ENCODE measurements around the gene STMP1. TPM values are rescaled to one million over a fixed set of nuclear protein-coding genes. Genes with fewer than 3 reads are reported as not detected.

The STMP1 gene
- total and polyA plus RNA-seq, 2 of the 13 experiments (the other 11 are each of a cell fraction or from before 2014, with no cell fraction given) = 7.2 to 16.2 TPM

GRCh38 chr7:135718794-135719437, 56.6 kb downstream of the STMP1 start (continued):
- TF ChIP-seq AHDC1 (CRISPR knock-in tag; IDR thresholded peaks at IDR 0.05; ENCODE audit: borderline replicate concordance) = no peak
- TF ChIP-seq ZNF30 (CRISPR knock-in tag; IDR thresholded peaks at IDR 0.05) = no peak
- peak; percentile 81 for TF ChIP-seq CREB1 (IDR thresholded peaks at IDR 0.05)
- TF ChIP-seq CREB1 (CRISPR knock-in tag; IDR thresholded peaks at IDR 0.05) = no peak
- no peak for TF ChIP-seq ZNF232 (CRISPR knock-in tag; IDR thresholded peaks at IDR 0.05; ENCODE audit: borderline replicate concordance)

DNA sequence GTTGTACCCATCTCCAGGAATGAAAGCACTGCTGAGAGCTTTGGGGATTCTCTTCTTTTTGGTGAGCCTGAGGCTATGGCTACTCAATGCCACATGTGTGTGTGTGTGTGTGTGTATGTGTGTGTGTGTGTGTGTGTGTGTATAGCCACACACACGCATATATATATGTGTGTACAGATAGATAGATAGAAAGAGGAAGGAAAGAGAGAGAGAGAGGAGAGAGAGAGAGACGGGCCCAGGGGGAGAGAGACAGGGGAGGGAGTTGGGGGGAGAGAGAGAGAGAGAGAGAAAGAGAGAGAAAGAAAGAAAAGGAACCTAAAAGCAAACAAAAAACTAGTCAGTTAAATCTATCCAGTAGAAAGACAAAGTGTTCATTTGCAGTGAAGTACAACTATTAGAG, 57.4 kb downstream of the STMP1 start:
- FAIRE-seq = no peak
- no peak for TF ChIP-seq SAFB2 (CRISPR knock-in tag; IDR thresholded peaks at IDR 0.05; ENCODE audit: borderline replicate concordance, low read depth)
- no peak for TF ChIP-seq CC2D1A (CRISPR knock-in tag; IDR thresholded peaks at IDR 0.05)
- TF ChIP-seq SNRNP70 (IDR thresholded peaks at IDR 0.05; ENCODE audit: low read depth, low read length) = no peak
- no peak for TF ChIP-seq XRCC5 (optimal IDR thresholded peaks at IDR 0.05; ENCODE audit: low read length)
- TF ChIP-seq ZNF142 (CRISPR knock-in tag; IDR thresholded peaks at IDR 0.05) = no peak
- no peak for TF ChIP-seq MZF1 (CRISPR knock-in tag; IDR thresholded peaks at IDR 0.05; ENCODE audit: borderline replicate concordance)
- H3K36me3 ChIP-seq (replicated peaks in 1 of 2; ENCODE audit: control insufficient read depth in 1 of 2, insufficient read depth in 2 of 2, low read length in 2 of 2) = no peaks in the 10 kb centered on the region
- peaks cover 4% of the 10 kb centered on the region; the same call in 1 of the 2 replicates for H3K4me1 ChIP-seq (ENCODE audit: insufficient read depth, low read length)
- no peak overlapping the region for H2AFZ ChIP-seq (ENCODE audit: low read length)
- ChIA-PET CTCF (ENCODE audit: low intra/inter-chr PET ratio, low total read pairs) (no interaction called here), POLR2A (no interaction called here)
- no peak for ATAC-seq
- no peak for DNase-seq (ENCODE audit: low spot score)
- no peak overlapping the region for H3K4me3 ChIP-seq (replicated peaks in 1 of 3; ENCODE audit: insufficient read depth in 1 of 3, low read depth in 2 of 3, low read length in 3 of 3)
- H3K4me2 ChIP-seq (ENCODE audit: low read depth, low read length) = no peak overlapping the region
- no peaks in the 10 kb centered on the region for H3K79me2 ChIP-seq (ENCODE audit: insufficient read depth, low read length)
- no peak overlapping the region for H3K27ac ChIP-seq (ENCODE audit: extremely low read length, insufficient read depth, low read length)
- no peak overlapping the region for H3K9ac ChIP-seq (ENCODE audit: insufficient read depth, low read depth, low read length)
- peaks cover 3 to 31% of the 10 kb centered on the region in 2 experiments; a peak in 2 of 5 replicates for H3K27me3 ChIP-seq (ENCODE audit: control insufficient read depth in 1 of 2, insufficient read depth in 2 of 2, low read length in 2 of 2)
- WGBS (ENCODE audit: low lambda C conversion rate) = 3% methylated on average over 2 of the region's 2 CpGs
- H4K20me1 ChIP-seq (ENCODE audit: insufficient read depth, low read length) = no peaks in the 10 kb centered on the region
- intact Hi-C loops (cut with micrococcal nuclease; ENCODE audit: unreplicated experiment) = no loop called here
- BruUV-seq (replicated peaks) = no TSS peak
- in situ Hi-C loops (cut with HindIII; ENCODE audit: extremely low pct_ligation_motif_present, low pct_unique_long_range_greater_than_20kb) = no loop called here
- H3K9me3 ChIP-seq (ENCODE audit: low read length) = no peaks in the 10 kb centered on the region

Data from HepG2 (cell line).